Measurements from ENCODE around the gene ZBTB33. TPM values are rescaled to one million over a fixed set of nuclear protein-coding genes. Genes with fewer than 3 reads are reported as not detected.

ZBTB33 gene
- total and polyA plus RNA-seq, 2 of the 13 experiments (the other 11 are each of a cell fraction or from before 2014, with no cell fraction given) = 6.5 to 20.2 TPM

DNA sequence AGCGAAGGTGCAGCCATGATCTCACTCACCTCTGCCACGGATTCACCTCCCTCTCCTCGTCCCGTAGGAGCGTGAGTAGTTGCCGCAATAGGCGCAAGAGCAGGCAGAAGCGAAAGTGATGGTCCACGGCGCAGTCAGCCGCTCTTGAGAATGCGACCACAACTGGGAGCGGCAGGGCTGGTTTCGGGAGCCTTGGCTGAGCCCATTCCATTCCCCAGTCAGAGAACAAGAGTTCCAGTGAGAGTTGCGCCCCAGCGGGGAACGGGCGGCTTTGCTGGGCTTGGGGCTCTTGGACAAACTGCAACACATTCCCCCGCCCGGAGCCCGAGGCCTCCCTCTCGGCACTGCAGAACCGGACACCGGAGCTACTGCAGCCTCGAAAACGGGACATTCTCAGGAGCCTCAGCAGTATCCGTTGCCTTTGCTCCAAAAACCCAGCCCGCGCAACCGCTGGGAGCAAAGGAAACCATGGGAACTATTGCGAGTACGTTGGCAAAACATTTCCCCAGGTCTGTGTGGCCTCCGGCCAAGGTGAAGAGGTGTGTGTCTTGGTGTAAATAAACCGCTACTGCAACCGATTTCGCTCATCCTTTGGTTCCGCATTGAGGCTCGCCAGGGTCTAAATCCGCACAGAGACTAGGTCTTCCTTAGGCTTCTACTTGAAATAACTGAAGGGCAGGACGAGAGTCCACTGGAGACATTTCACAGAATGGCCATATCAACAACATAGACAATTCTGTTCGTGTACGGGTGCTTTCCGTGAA lies 5.7 kb upstream of the ZBTB33 start (continued):
- TF ChIP-seq, protein P1, sequence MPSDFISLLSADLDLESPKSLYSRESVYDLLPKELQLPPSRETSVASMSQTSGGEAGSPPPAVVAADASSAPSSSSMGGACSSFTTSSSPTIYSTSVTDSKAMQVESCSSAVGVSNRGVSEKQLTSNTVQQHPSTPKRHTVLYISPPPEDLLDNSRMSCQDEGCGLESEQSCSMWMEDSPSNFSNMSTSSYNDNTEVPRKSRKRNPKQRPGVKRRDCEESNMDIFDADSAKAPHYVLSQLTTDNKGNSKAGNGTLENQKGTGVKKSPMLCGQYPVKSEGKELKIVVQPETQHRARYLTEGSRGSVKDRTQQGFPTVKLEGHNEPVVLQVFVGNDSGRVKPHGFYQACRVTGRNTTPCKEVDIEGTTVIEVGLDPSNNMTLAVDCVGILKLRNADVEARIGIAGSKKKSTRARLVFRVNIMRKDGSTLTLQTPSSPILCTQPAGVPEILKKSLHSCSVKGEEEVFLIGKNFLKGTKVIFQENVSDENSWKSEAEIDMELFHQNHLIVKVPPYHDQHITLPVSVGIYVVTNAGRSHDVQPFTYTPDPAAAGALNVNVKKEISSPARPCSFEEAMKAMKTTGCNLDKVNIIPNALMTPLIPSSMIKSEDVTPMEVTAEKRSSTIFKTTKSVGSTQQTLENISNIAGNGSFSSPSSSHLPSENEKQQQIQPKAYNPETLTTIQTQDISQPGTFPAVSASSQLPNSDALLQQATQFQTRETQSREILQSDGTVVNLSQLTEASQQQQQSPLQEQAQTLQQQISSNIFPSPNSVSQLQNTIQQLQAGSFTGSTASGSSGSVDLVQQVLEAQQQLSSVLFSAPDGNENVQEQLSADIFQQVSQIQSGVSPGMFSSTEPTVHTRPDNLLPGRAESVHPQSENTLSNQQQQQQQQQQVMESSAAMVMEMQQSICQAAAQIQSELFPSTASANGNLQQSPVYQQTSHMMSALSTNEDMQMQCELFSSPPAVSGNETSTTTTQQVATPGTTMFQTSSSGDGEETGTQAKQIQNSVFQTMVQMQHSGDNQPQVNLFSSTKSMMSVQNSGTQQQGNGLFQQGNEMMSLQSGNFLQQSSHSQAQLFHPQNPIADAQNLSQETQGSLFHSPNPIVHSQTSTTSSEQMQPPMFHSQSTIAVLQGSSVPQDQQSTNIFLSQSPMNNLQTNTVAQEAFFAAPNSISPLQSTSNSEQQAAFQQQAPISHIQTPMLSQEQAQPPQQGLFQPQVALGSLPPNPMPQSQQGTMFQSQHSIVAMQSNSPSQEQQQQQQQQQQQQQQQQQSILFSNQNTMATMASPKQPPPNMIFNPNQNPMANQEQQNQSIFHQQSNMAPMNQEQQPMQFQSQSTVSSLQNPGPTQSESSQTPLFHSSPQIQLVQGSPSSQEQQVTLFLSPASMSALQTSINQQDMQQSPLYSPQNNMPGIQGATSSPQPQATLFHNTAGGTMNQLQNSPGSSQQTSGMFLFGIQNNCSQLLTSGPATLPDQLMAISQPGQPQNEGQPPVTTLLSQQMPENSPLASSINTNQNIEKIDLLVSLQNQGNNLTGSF (CRISPR knock-in tag; IDR thresholded peaks at IDR 0.05) = no peak
- peak; percentile 62 for TF ChIP-seq GATAD2A (CRISPR knock-in tag; IDR thresholded peaks at IDR 0.05)
- TF ChIP-seq, protein P2, sequence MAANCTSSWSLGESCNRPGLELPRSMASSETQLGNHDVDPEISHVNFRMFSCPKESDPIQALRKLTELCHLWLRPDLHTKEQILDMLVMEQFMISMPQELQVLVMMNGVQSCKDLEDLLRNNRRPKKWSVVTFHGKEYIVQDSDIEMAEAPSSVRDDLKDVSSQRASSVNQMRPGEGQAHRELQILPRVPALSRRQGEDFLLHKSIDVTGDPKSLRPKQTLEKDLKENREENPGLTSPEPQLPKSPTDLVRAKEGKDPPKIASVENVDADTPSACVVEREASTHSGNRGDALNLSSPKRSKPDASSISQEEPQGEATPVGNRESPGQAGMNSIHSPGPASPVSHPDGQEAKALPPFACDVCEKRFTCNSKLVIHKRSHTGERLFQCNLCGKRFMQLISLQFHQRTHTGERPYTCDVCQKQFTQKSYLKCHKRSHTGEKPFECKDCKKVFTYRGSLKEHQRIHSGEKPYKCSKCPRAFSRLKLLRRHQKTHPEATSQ (CRISPR knock-in tag; IDR thresholded peaks at IDR 0.05; ENCODE audit: borderline replicate concordance) = no peak; the same call in 1 of the 2 replicates
- TF ChIP-seq, protein P3, sequence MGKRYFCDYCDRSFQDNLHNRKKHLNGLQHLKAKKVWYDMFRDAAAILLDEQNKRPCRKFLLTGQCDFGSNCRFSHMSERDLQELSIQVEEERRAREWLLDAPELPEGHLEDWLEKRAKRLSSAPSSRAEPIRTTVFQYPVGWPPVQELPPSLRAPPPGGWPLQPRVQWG (CRISPR knock-in tag; IDR thresholded peaks at IDR 0.05; ENCODE audit: borderline replicate concordance, low read depth) = no peak
- TF ChIP-seq ZBTB8A (CRISPR knock-in tag; IDR thresholded peaks at IDR 0.05; ENCODE audit: borderline replicate concordance, low read depth) = no peak
- TF ChIP-seq SOX6 (IDR thresholded peaks at IDR 0.05) = no peak
- peak; percentile 46; the same call in 1 of the 2 replicates for TF ChIP-seq SOX6 (CRISPR knock-in tag; IDR thresholded peaks at IDR 0.05)
- TF ChIP-seq, protein P4, sequence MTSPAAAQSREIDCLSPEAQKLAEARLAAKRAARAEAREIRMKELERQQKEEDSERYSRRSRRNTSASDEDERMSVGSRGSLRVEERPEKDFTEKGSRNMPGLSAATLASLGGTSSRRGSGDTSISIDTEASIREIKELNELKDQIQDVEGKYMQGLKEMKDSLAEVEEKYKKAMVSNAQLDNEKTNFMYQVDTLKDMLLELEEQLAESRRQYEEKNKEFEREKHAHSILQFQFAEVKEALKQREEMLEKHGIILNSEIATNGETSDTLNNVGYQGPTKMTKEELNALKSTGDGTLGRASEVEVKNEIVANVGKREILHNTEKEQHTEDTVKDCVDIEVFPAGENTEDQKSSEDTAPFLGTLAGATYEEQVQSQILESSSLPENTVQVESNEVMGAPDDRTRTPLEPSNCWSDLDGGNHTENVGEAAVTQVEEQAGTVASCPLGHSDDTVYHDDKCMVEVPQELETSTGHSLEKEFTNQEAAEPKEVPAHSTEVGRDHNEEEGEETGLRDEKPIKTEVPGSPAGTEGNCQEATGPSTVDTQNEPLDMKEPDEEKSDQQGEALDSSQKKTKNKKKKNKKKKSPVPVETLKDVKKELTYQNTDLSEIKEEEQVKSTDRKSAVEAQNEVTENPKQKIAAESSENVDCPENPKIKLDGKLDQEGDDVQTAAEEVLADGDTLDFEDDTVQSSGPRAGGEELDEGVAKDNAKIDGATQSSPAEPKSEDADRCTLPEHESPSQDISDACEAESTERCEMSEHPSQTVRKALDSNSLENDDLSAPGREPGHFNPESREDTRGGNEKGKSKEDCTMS (CRISPR knock-in tag; conservative IDR thresholded peaks at IDR 0.05) = no peak
- TF ChIP-seq, protein P5, sequence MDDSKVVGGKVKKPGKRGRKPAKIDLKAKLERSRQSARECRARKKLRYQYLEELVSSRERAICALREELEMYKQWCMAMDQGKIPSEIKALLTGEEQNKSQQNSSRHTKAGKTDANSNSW (CRISPR knock-in tag; IDR thresholded peaks at IDR 0.05; ENCODE audit: borderline replicate concordance) = no peak
- TF ChIP-seq, protein P6, sequence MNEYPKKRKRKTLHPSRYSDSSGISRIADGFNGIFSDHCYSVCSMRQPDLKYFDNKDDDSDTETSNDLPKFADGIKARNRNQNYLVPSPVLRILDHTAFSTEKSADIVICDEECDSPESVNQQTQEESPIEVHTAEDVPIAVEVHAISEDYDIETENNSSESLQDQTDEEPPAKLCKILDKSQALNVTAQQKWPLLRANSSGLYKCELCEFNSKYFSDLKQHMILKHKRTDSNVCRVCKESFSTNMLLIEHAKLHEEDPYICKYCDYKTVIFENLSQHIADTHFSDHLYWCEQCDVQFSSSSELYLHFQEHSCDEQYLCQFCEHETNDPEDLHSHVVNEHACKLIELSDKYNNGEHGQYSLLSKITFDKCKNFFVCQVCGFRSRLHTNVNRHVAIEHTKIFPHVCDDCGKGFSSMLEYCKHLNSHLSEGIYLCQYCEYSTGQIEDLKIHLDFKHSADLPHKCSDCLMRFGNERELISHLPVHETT (CRISPR knock-in tag; conservative IDR thresholded peaks at IDR 0.05) = no peak
- TF ChIP-seq RBM39 (IDR thresholded peaks at IDR 0.05; ENCODE audit: low read depth, low read length, poor library complexity, severe bottlenecking) = no peak
- TF ChIP-seq, protein P7, sequence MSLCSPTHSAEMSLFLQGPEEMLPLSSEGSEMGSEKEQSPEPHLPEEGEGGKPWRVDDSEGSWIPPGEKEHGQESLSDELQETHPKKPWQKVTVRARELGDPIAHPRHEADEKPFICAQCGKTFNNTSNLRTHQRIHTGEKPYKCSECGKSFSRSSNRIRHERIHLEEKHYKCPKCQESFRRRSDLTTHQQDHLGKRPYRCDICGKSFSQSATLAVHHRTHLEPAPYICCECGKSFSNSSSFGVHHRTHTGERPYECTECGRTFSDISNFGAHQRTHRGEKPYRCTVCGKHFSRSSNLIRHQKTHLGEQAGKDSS (CRISPR knock-in tag; IDR thresholded peaks at IDR 0.05; ENCODE audit: borderline replicate concordance, low read depth) = 0 out of 2 replicates have a peak, but pooled peaks have one; percentile 48
- TF ChIP-seq, protein P8, sequence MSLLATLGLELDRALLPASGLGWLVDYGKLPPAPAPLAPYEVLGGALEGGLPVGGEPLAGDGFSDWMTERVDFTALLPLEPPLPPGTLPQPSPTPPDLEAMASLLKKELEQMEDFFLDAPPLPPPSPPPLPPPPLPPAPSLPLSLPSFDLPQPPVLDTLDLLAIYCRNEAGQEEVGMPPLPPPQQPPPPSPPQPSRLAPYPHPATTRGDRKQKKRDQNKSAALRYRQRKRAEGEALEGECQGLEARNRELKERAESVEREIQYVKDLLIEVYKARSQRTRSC (CRISPR knock-in tag; IDR thresholded peaks at IDR 0.05; ENCODE audit: low read depth) = no peak

All from HepG2 (cell line).